HepG2 (cell line): ENCODE results near the gene ADPRS. TPM values are rescaled to one million over a fixed set of nuclear protein-coding genes. Genes with fewer than 3 reads are reported as not detected.

Source experiments
- ATAC-seq: fragments of 200-7000 bp; cut with Tn5 transposase; 3 replicates; pipeline ENCODE4 v1.9.1; 2020; ENCODE audit warnings: mild to moderate bottlenecking, moderate library complexity
- BruUV-seq: library from RNA; stranded (reverse); fragments of 400-500 nt; replicated peaks from 2 replicates; lab custom pipeline; 2021; lab: Mats Ljungman, UMichigan
- CTCF ChIA-PET: fragments of 300-600 bp; formaldehyde crosslinking; extraction: SDS; loops from one replicate; lab custom pipeline; 2021; ENCODE audit warnings: low total read pairs, inconsistent platforms, low intra/inter-chr PET ratio; lab: Yijun Ruan, JAX
- POLR2A ChIA-PET: fragments of 350-600 bp; sonication (Branson Sonifier 250); formaldehyde crosslinking; loops from one replicate; lab custom pipeline; 2020; ENCODE audit warnings: antibody characterized with exemption, inconsistent platforms; lab: Yijun Ruan, JAX
- DNase-seq: peaks from one replicate; pipeline ENCODE4 v3.0.0-alpha.2; 2015; ENCODE audit warnings: low spot score
- FAIRE-seq: peaks from 3 replicates; lab custom pipeline; 2011; peaks lifted over from hg19 to GRCh38; lab: Jason Lieb, UNC
- H2AFZ ChIP-seq: one replicate; pipeline ENCODE4 v1.6.1; 2011; ENCODE audit warnings: low read length, inconsistent platforms
- H3K27ac ChIP-seq: fragments of 300-600 bp; 3 replicates; pipeline ENCODE4 v1.8.0; 2011; ENCODE audit warnings: mixed run types, mild to moderate bottlenecking, mixed read lengths, low read length, inconsistent platforms; ENCODE audit not compliant: insufficient read depth; ENCODE audit errors: extremely low read length
- H3K27me3 ChIP-seq, 2 experiments: fragments of 200-600 bp in 1 of 2; 2 replicates in 1 of 2; 3 replicates in 1 of 2; pipeline versions ENCODE4 v1.6.0 to v1.8.0; 2011; ENCODE audit warnings: low read length in 2 of 2, mild to moderate bottlenecking in 2 of 2, moderate library complexity in 2 of 2, inconsistent platforms in 1 of 2; ENCODE audit not compliant: insufficient read depth in 2 of 2, control insufficient read depth in 1 of 2
- H3K36me3 ChIP-seq, 2 experiments: fragments of 200-600 bp in 1 of 2; replicated peaks in 1 of 2; 2 replicates in 1 of 2; 3 replicates in 1 of 2; pipeline versions ENCODE4 v1.5.1 to v1.8.0; 2011; ENCODE audit warnings: low read length in 2 of 2, inconsistent platforms in 1 of 2; ENCODE audit not compliant: insufficient read depth in 2 of 2, control insufficient read depth in 1 of 2
- H3K4me1 ChIP-seq: 2 replicates; pipeline ENCODE4 v1.5.1; 2012; ENCODE audit warnings: low read length, inconsistent platforms; ENCODE audit not compliant: insufficient read depth
- H3K4me2 ChIP-seq: 2 replicates; pipeline ENCODE4 v1.6.0; 2011; ENCODE audit warnings: low read depth, low read length, inconsistent platforms
- H3K4me3 ChIP-seq, 3 experiments: fragments of 200-600 bp in 1 of 3; sonication (generic), shearing (Covaris generic) in 1 of 3; replicated peaks in 1 of 3; 2 replicates each; pipeline ENCODE4 v1.5.1; 2011 to 2016; ENCODE audit warnings: low read length in 3 of 3, inconsistent platforms in 2 of 3, low read depth in 2 of 3, mild to moderate bottlenecking in 2 of 3, control low read depth in 1 of 3, mixed read lengths in 1 of 3; ENCODE audit not compliant: insufficient read depth in 1 of 3
- H3K79me2 ChIP-seq: one replicate; pipeline ENCODE4 v1.6.1; 2011; ENCODE audit warnings: low read length, inconsistent platforms; ENCODE audit not compliant: insufficient read depth
- H3K9ac ChIP-seq: 2 replicates; pipeline ENCODE4 v1.6.0; 2011; ENCODE audit warnings: mild to moderate bottlenecking, low read depth, low read length, inconsistent platforms; ENCODE audit not compliant: insufficient read depth
- H3K9me3 ChIP-seq: 2 replicates; pipeline ENCODE4 v1.5.1; 2012; ENCODE audit warnings: mild to moderate bottlenecking, low read length
- H4K20me1 ChIP-seq: 2 replicates; pipeline ENCODE4 v1.6.0; 2011; ENCODE audit warnings: inconsistent platforms, mild to moderate bottlenecking, low read length, moderate library complexity; ENCODE audit not compliant: insufficient read depth
- DRAP1 ChIP-seq: IDR thresholded peaks from 2 replicates; pipeline ENCODE4 v1.6.1; 2016; ENCODE audit warnings: missing genetic modification reagents, missing compliant biosample characterization
- EP300 ChIP-seq, 3 experiments: sonication (generic) in 1 of 3; formaldehyde crosslinking in 1 of 3; IDR thresholded peaks; 2 replicates each; pipeline versions ENCODE4 v1.5.1 to v1.6.1; 2011 to 2020; ENCODE audit warnings: low read depth in 2 of 3, low read length in 2 of 3, borderline replicate concordance in 1 of 3, improper control_type of control experiment in 1 of 3, mild to moderate bottlenecking in 1 of 3, missing genetic modification reagents in 1 of 3, moderate library complexity in 1 of 3
- FOXC1 ChIP-seq: sonication (generic); formaldehyde crosslinking; IDR thresholded peaks from 2 replicates; pipeline ENCODE4 v1.8.0; 2022; ENCODE audit warnings: mild to moderate bottlenecking, missing genetic modification reagents, borderline replicate concordance
- HES4 ChIP-seq: sonication (generic); formaldehyde crosslinking; IDR thresholded peaks from 2 replicates; pipeline ENCODE4 v1.9.0; 2021; ENCODE audit warnings: mild to moderate bottlenecking, missing genetic modification reagents, borderline replicate concordance
- LRRFIP1 ChIP-seq: sonication (generic); formaldehyde crosslinking; conservative IDR thresholded peaks from 2 replicates; pipeline ENCODE4 v1.4.0; 2020; ENCODE audit warnings: missing genetic modification reagents
- MAZ ChIP-seq, 2 experiments: sonication (generic) in 1 of 2; formaldehyde crosslinking in 1 of 2; IDR thresholded peaks; 2 replicates each; pipeline versions ENCODE4 v1.5.0 to v1.6.1; 2012 to 2020; ENCODE audit warnings: low read depth in 2 of 2, mild to moderate bottlenecking in 2 of 2, borderline replicate concordance in 1 of 2, improper control_type of control experiment in 1 of 2, low read length in 1 of 2, missing genetic modification reagents in 1 of 2, moderate library complexity in 1 of 2
- POGZ ChIP-seq: sonication (generic); formaldehyde crosslinking; IDR thresholded peaks from 2 replicates; pipeline ENCODE4 v1.4.0; 2020; ENCODE audit warnings: mild to moderate bottlenecking, missing genetic modification reagents
- SMC3 ChIP-seq: IDR thresholded peaks from 2 replicates; pipeline ENCODE4 v1.6.1; 2011; ENCODE audit warnings: low read length, improper control_type of control experiment
- ZBTB2 ChIP-seq: sonication (generic); formaldehyde crosslinking; IDR thresholded peaks from 2 replicates; pipeline ENCODE4 v1.8.0; 2022; ENCODE audit warnings: low read depth, missing genetic modification reagents
- ZBTB37 ChIP-seq: sonication (generic); formaldehyde crosslinking; IDR thresholded peaks from 2 replicates; pipeline ENCODE4 v1.4.0; 2020; ENCODE audit warnings: mild to moderate bottlenecking, missing genetic modification reagents
- ZFP91 ChIP-seq: sonication (generic); formaldehyde crosslinking; IDR thresholded peaks from 2 replicates; pipeline ENCODE4 v1.9.0; 2022; ENCODE audit warnings: missing genetic modification reagents, mild to moderate bottlenecking, borderline replicate concordance
- ZNF251 ChIP-seq: sonication (generic); formaldehyde crosslinking; IDR thresholded peaks from 2 replicates; pipeline ENCODE4 v1.9.0; 2021; ENCODE audit warnings: mild to moderate bottlenecking, missing genetic modification reagents
- ZNF260 ChIP-seq: sonication (generic); formaldehyde crosslinking; IDR thresholded peaks from 2 replicates; pipeline ENCODE4 v1.4.0; 2020; ENCODE audit warnings: missing genetic modification reagents, low read depth, mild to moderate bottlenecking, borderline replicate concordance
- ZNF326 ChIP-seq: sonication (generic); formaldehyde crosslinking; IDR thresholded peaks from 2 replicates; pipeline ENCODE4 v1.4.0; 2020; ENCODE audit warnings: missing genetic modification reagents, borderline replicate concordance
- ZNF343 ChIP-seq: sonication (generic); formaldehyde crosslinking; IDR thresholded peaks from 2 replicates; pipeline ENCODE4 v1.4.0; 2020; ENCODE audit warnings: mild to moderate bottlenecking, missing genetic modification reagents
- ZNF670 ChIP-seq: sonication (generic); formaldehyde crosslinking; IDR thresholded peaks from 2 replicates; pipeline ENCODE4 v1.8.0; 2022; ENCODE audit warnings: mild to moderate bottlenecking, missing genetic modification reagents, borderline replicate concordance
- WGBS: methylation state at CpG from one replicate; pipeline ENCODE4 v1.1.6; 2017; ENCODE audit warnings: low lambda C conversion rate; 5-methylcytosine and 5-hydroxymethylcytosine counted together
- in situ Hi-C: cut with HindIII; loops from 2 replicates; pipeline ENCODE4 v1.10.0; 2017; ENCODE audit warnings: low pct_unique_long_range_greater_than_20kb; ENCODE audit not compliant: extremely low pct_ligation_motif_present
- intact Hi-C: fragments of 100-400 bp; cut with micrococcal nuclease; formaldehyde crosslinking; loops from one replicate; pipeline ENCODE4 v1.10.0; 2022; ENCODE audit not compliant: unreplicated experiment
- polyA plus RNA-seq, 8 experiments: library from polyadenylated mRNA; depleted of rRNA in 3 of 8; stranded (reverse) in 7 of 8; unstranded in 1 of 8; fragments of >200 nt; fragmentation: Illumina TruSeq in 4 of 8; extraction: Trizol in 4 of 8; gene quantifications; 2 replicates each; pipeline versions ENCODE4 v1.2.1 to v1.2.3, GENCODE V29; 2011 to 2016; ENCODE audit warnings: low read depth in 4 of 8, missing spikeins in 1 of 8, mixed read lengths in 1 of 8; ENCODE audit not compliant: insufficient read depth in 1 of 8
- total RNA-seq, 5 experiments: library from RNA; depleted of rRNA; stranded (reverse); fragments of >200 nt; fragmentation: Illumina TruSeq; extraction: Trizol; gene quantifications; 2 replicates each; pipeline ENCODE4 v1.2.3, GENCODE V29; 2016; ENCODE audit warnings: low read depth in 1 of 5

The ADPRS gene
- total and polyA plus RNA-seq, 2 of the 13 experiments (the other 11 are each of a cell fraction or from before 2014, with no cell fraction given), result 30.6 to 36.4 TPM

GRCh38 chr1:36083219-36083618 is 5.5 kb upstream of the ADPRS start:
- Histone ChIP-seq H3K79me2 (no peaks in the 10 kb centered on the region), H2AFZ (no peak overlapping the region), H3K4me1 (peaks cover 14% of the 10 kb centered on the region; the same call in 1 of the 2 replicates), H3K27me3 (peaks cover 0 to 2% of the 10 kb centered on the region in 2 experiments; a peak in 1 of 5 replicates), H3K4me3 (peak overlapping the region in 1 of 3 experiments; percentile 65; a peak in 1 of 6 replicates), H3K4me2 (peak overlapping the region; percentile 64; the same call in 1 of the 2 replicates), H3K27ac (no peak overlapping the region), H3K9me3 (no peaks in the 10 kb centered on the region), H3K36me3 (no peaks in the 10 kb centered on the region), H4K20me1 (no peaks in the 10 kb centered on the region), H3K9ac (no peak overlapping the region)
- FAIRE-seq, result no peak
- BruUV-seq, result no TSS peak
- ATAC-seq, result no peak
- no peak for DNase-seq
- intact Hi-C loops (no loop called here), in situ Hi-C loops (no loop called here)
- 72% methylated on average over 13 of the region's 13 CpGs for WGBS
- CTCF ChIA-PET, result no interaction called here
- POLR2A ChIA-PET, result no interaction called here
- TF ChIP-seq EP300 (IDR thresholded peaks at IDR 0.05; ENCODE audit: low read depth in 2 of 2, low read length in 2 of 2) (no peak), EP300 (CRISPR knock-in tag; IDR thresholded peaks at IDR 0.05; ENCODE audit: borderline replicate concordance) (no peak), ZFP91 (CRISPR knock-in tag) (no peak), ZNF251 (CRISPR knock-in tag) (no peak), ZNF326 (CRISPR knock-in tag) (no peak), ZNF670 (no peak), HES4 (CRISPR knock-in tag) (no peak), MAZ (IDR thresholded peaks at IDR 0.05; ENCODE audit: borderline replicate concordance, low read depth, low read length) (no peak), MAZ (CRISPR knock-in tag; IDR thresholded peaks at IDR 0.05; ENCODE audit: low read depth) (no peak), ZBTB2 (CRISPR knock-in tag) (no peak), LRRFIP1 (CRISPR knock-in tag) (no peak), ZNF260 (CRISPR knock-in tag) (no peak), FOXC1 (CRISPR knock-in tag) (no peak), ZNF343 (CRISPR knock-in tag) (no peak), DRAP1 (CRISPR knock-in tag) (no peak), SMC3 (no peak), ZBTB37 (no peak), POGZ (no peak)
